GM18868 (cell line): ENCODE results near the gene TTC12.

Experiments
- ATAC-seq: cut with Tn5 transposase; IDR thresholded peaks from one replicate; pipeline ENCODE4 v1.9.1; 2021; ENCODE audit warnings: mild to moderate bottlenecking, moderate library complexity; ENCODE audit not compliant: unreplicated experiment

The TTC12 gene

GRCh38 chr11:113319085-113319484 lies 4.7 kb downstream of the TTC12 start:
- no peak for ATAC-seq

DNA sequence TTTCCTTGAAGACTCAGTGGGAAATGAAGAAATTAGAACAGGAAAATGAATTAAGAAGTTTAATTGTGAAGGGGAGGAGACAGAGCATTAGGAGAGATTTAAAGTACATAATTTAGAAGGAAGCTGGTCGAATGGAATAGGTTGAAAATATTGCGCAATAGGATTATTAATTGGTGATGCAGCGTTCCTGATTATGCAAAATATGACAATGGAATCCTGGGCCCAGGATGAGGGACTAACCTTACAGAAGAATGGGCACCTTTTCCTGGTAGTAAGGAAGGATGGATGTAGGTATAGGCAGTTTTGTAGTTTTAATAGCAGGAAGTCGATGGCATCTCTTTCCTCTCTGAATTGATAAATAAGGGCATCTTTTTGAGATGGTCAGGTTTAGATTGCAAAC lies 7.8 kb downstream of the TTC12 start:
- ATAC-seq, result no peak

- no peak for ATAC-seq
Observed at GRCh38 chr11:113324250-113324649, 9.9 kb downstream of the TTC12 start.

DNA sequence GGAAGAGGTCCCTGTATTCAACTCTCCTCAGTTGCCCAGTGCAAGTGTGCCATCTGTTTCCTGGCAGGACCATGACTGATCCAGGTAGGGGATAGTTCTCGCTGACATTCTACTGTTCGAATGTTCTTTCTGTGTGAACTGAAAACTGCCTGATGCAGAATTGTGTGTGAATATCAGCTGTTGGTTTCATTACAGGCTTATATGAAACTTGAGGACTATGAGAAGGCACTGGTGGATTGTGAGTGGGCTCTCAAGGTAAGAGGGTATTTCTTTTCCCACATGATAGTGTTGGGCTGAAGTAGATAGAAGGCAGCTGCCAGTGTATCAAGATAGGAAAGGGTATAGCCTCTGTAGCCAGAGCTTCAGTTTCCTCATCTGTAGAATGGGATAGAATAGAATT lies 15.3 kb downstream of the TTC12 start:
- peak; percentile 46 for ATAC-seq

DNA sequence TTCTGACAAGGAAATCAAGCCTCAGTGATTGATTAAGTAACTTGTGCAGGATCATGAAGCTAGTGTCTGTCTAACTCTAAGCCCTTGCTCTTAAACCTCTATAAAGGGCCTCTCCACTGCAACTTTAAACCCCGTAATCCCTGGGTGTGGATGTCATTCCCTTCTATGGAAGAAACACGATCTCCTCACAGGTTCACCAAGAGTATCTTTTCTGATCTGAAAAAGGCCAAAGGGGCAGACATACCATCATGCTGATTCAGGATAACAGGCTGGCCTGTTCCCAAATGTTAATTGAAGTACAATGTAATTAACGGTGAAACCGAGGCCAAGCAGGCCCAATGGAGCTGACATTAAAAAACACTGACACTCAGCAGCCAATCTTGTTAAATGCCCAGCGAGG lies 17.1 kb downstream of the TTC12 start:
- no peak for ATAC-seq

DNA sequence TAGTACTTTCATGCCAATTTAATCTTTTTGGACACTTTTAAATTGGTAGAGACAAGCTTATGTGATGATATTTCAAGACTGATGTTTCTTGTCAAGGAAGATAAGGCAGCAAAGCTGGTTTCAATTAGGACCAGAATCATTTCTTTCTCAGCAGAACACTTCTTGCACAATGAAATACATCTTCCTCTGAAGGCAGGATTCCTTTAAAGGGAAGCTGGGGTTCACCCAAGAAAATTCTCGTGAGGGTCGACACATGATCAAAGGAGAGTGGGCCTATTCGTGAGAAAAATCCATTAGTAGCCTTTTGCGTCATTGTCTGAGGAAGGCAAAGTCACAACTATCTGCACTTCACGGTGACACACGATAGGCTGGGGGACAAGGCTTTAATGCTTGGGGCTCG lies 17.6 kb downstream of the TTC12 start:
- ATAC-seq, result no peak

DNA sequence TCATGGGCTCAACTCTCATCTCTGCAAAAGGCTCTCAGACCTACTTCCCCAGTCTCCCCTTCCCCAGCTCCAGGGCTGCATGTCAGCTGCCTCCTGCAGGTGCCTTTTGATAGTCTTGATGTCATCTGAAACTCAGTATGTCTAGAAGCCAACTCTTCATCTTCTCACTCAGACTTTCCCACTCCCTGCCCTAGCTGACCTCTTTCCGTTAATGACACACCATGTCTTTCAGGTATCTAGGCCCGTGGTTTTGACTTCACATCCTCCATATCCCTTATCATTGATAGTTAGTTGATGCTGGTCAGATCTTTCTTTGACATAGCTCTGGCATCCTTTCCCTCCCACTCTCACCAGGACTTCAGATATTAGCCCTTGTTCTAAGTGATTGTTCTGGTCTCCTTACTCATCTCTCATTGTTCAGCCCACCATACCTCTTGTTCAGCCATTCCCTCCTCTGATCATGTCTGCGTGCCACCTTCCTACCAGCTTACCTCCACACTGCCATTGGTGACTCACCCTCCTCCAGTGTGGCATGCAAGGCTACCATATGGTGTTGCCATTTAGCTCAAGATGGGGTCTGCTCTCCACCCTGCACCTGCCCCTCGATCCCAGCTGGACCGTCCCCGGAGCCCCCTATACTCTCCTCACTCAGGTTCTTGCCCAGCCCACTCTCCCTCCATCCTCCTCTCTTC lies 18.4 kb downstream of the TTC12 start:
- no peak for ATAC-seq

- ATAC-seq, result peak; percentile 74
Observed at GRCh38 chr11:113334183-113334582, 19.8 kb downstream of the TTC12 start.

GRCh38 chr11:113338730-113339129 lies 24.3 kb downstream of the TTC12 start:
- ATAC-seq, result no peak

- no peak for ATAC-seq
Observed at GRCh38 chr11:113339929-113340589, 25.7 kb downstream of the TTC12 start.

DNA sequence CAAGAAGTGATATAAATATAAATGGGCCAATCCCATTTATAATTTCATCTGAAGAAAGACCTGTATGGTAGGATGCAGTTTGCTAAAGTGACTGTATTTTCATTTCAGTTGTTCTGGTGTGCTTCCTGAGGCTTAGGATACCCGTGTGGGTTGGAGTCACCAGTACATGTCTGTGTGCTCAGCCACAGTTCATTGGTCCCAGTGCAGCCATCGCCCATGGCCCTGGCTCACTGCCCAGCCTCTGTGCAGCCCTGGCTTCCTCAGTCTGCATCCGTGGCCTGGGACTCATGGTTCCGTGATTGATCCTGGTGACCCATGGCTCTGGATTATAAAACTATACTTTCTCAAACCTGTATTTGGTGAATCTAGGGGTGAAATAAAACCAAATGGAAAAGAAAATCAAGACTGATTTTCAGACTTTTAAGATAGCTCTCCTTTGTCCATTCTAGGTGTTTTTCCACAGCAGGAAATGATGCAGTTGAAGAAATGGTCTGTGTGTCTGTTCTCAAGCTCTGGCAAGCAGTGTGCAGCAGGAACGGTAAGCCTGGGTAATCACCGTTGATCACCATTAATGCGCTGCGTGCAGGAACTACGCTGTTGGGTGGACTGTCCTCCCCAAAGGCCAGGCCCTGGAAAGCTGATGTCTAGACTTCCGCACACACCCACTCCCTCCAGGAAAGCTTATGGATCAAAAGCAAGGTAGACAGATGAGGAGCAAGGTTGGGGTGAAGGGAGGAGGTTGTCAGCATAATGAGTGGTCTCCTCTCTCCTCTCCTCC lies 27.2 kb downstream of the TTC12 start:
- ATAC-seq, result no peak

DNA sequence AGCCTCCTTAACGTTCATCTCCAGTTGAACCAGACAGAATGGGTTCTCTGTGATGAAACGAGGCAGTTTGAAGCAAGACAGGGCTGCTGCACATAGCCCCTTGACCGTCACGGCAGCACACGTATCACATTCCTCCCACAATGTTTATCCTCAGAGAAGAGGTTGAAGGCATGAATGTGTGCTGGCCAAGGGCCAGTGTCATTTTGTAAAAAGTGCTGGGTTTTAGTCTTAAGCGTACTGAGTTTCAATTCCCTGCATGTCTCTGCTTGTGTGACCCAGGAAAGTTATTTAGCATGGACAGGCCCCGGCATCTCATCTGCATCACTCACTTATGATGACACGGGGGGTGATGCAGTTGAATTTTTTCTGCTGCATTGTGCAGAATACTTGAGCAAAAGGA lies 31.6 kb downstream of the TTC12 start:
- ATAC-seq, result no peak

GRCh38 chr11:113349528-113349927 lies 35.1 kb downstream of the TTC12 start:
- no peak for ATAC-seq

DNA sequence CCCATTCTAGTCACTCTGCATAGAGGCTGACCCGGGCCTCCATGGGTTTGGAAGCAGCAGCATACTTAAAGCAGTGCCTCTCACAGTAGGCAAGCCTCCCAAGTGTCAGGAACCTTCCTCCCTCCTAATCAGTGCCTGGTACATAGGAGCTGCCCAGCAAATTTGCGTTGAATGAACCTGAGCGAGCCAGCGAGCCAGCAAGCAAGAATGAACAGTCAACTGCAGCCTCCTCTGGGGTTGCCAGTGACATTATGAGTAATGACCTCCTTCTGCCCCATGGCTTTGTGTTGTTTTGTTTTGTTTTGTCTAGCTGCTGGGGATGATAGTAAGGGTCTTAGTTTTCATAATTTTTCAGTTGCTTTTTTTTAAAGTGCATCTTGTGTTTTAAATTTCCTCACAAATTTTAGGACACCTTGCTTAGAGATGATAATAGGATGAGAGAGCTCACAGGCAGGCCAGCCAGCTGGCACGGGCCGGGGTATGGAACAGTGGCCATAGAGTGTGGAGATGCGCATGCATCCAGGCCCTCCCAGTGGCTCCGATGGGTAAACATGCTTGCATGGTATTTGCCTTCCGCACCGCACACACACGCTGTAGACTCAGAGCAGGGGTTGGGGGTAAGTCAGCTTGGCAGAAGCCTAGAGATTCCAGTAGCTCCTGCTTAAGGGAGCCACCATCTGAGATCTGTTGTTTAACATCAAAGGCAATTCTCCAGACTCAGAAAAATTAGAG lies 36.1 kb downstream of the TTC12 start:
- no peak for ATAC-seq

DNA sequence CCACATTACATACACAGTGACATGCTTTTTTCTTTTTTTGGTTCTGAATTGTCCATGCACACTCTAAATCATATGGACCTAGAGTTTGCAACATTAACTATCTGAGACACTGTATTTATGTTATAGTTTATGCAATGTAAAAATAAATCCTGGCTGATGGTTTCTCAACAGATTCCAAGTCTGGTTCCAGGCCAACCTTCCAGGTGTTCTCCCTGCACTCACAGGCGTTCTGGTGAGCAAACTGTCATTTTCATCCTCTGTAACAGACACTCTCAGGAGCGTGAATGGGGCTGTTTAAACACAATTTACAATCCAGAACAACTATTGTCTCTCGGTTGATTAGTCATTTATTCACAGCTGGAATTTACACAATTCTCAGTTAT lies 36.7 kb downstream of the TTC12 start:
- ATAC-seq, result no peak

- no peak for ATAC-seq
Observed at GRCh38 chr11:113351480-113351879, 37.1 kb downstream of the TTC12 start.

DNA sequence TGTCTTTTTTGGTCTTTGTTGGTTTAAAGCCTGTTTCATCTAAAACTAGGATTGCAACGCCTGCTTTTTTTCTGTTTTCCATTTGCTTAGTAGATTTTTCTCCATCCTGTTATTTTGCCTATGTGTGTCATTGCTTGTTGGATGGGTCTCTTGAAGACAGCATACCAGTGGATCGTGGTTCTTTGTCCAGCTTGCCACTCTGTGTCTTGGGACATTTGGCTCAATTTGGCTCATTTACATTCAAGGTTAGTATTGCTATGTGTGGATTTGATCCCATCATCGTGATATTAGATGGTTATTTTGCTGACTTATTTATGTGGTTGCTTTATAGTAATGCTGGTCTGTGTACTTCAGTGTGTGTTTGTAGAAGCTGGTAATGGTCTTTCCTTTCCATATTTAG lies 41.8 kb downstream of the TTC12 start:
- no peak for ATAC-seq

DNA sequence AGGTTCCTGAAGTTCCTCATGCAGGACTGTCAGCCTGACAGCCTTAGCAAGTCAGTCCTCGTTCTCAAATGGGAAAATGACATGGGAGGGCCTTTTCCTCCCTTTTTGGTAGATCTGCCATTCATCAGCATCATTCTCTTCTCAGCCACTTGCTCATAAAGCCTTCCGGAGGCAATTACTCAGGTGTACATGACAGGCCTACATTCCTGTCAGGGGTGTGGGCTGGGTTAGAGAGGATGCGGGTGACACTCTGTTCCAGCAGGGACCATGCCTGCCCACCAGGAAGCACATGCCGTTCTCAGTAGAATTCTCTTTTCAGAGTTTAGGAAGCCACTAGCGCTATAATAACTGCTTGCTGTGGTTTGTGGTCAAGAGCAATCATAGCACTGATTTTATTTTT lies 49.0 kb downstream of the TTC12 start:
- peak; percentile 42 for ATAC-seq

GRCh38 chr11:113363996-113364641 lies 49.7 kb downstream of the TTC12 start:
- ATAC-seq, result peak; percentile 90

DNA sequence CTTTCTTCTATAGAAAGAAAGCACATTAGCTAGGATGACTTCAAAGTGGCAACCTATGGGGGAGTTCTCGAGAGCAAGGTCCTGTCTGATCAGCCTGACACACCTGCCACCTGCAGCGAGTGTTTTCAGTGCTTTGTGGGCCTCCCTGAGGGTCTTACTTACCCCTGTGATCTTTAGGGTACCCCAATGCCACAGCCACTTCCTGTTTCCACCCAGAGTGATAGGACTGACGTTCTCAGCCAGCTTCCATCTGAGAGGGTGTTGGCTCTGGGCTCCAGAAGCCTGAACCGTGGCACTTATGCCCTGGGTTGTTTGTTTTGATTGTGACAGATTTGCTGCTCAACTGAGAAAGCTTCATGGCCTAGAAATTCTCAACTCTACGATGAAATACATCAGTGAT lies 51.5 kb downstream of the TTC12 start:
- ATAC-seq, result no peak

GRCh38 chr11:113369411-113369810 lies 55.0 kb downstream of the TTC12 start:
- ATAC-seq, result no peak
